ENCODE measurements around the gene CCBE1.

- no peak for TF ChIP-seq CTCF (IDR thresholded peaks at IDR 0.05)
- no peak for TF ChIP-seq POLR2A (IDR thresholded peaks at IDR 0.05)
Measured at GRCh38 chr18:59616501-59616900, 80.7 kb downstream of the CCBE1 start.
